HEK293T (cell line): Measurements from ENCODE around the gene MOK.

Experiments
- CTCF ChIA-PET: fragments of 350-600 bp; formaldehyde crosslinking; extraction: SDS; loops from one replicate; lab custom pipeline; 2021; ENCODE audit warnings: antibody characterized with exemption, inconsistent platforms; lab: Yijun Ruan, JAX
- POLR2A ChIA-PET: fragments of 350-600 bp; formaldehyde crosslinking; extraction: SDS; loops from one replicate; lab custom pipeline; 2020; ENCODE audit warnings: antibody characterized with exemption, inconsistent platforms; lab: Yijun Ruan, JAX
- DNase-seq: peaks from one replicate; pipeline ENCODE4 v3.0.0; 2012; ENCODE audit warnings: mixed read lengths; ENCODE audit errors: extremely low spot score
- ARNT ChIP-seq: fragments of 450-650 bp; IDR thresholded peaks from 2 replicates; pipeline ENCODE4 v1.6.1; 2017; ENCODE audit warnings: mild to moderate bottlenecking
- CTBP1 ChIP-seq: fragments of 450-650 bp; IDR thresholded peaks from 2 replicates; pipeline ENCODE4 v1.6.1; 2016; ENCODE audit warnings: borderline replicate concordance
- ELF4 ChIP-seq: fragments of 450-650 bp; IDR thresholded peaks from 2 replicates; pipeline ENCODE4 v1.6.1; 2017; ENCODE audit warnings: antibody characterized with exemption
- FOXA1 ChIP-seq: fragments of 450-650 bp; IDR thresholded peaks from 2 replicates; pipeline ENCODE4 v1.6.1; 2016; ENCODE audit warnings: mild to moderate bottlenecking
- FOXK2 ChIP-seq: fragments of 450-650 bp; IDR thresholded peaks from 2 replicates; pipeline ENCODE4 v1.6.1; 2016; ENCODE audit warnings: mild to moderate bottlenecking
- FOXM1 ChIP-seq: fragments of 450-650 bp; IDR thresholded peaks from 2 replicates; pipeline ENCODE4 v1.6.1; 2017; ENCODE audit warnings: mild to moderate bottlenecking, borderline replicate concordance
- HDGF ChIP-seq: fragments of 450-650 bp; IDR thresholded peaks from 2 replicates; pipeline ENCODE4 v1.6.1; 2017; ENCODE audit warnings: antibody characterized with exemption, borderline replicate concordance
- L3MBTL2 ChIP-seq: fragments of 450-650 bp; conservative IDR thresholded peaks from 2 replicates; pipeline ENCODE4 v1.6.1; 2016; ENCODE audit warnings: mild to moderate bottlenecking
- LEF1 ChIP-seq: fragments of 450-650 bp; IDR thresholded peaks from 2 replicates; pipeline ENCODE4 v1.6.1; 2017; ENCODE audit warnings: mild to moderate bottlenecking, borderline replicate concordance
- NFRKB ChIP-seq: fragments of 450-650 bp; IDR thresholded peaks from 2 replicates; pipeline ENCODE4 v1.6.1; 2016; ENCODE audit warnings: mild to moderate bottlenecking, moderate library complexity
- SP1 ChIP-seq: fragments of 450-650 bp; IDR thresholded peaks from 2 replicates; pipeline ENCODE4 v1.6.1; 2017
- SUZ12 ChIP-seq: fragments of 450-650 bp; IDR thresholded peaks from 2 replicates; pipeline ENCODE4 v1.6.1; 2016; ENCODE audit warnings: mild to moderate bottlenecking
- TARDBP ChIP-seq: fragments of 450-650 bp; IDR thresholded peaks from 2 replicates; pipeline ENCODE4 v1.6.1; 2016
- ZNF384 ChIP-seq: fragments of 450-650 bp; IDR thresholded peaks from 2 replicates; pipeline ENCODE4 v1.6.1; 2016
- TF ChIP-seq, protein P1 (sequence below): fragments of 450-650 bp; IDR thresholded peaks from 2 replicates; pipeline ENCODE4 v1.6.1; 2016

Gene MOK

GRCh38 chr14:102231476-102232347, 73.3 kb downstream of the MOK start:
- TF ChIP-seq FOXA1 (no peak), SUZ12 (no peak), CTBP1 (no peak), SP1 (no peak), LEF1 (no peak), ARNT (no peak), NFRKB (no peak), ELF4 (no peak), ZNF384 (no peak), HDGF (no peak), TARDBP (no peak), L3MBTL2 (no peak)
- ChIA-PET POLR2A (interaction anchor here (1.3 kb wide), 1 partner anchor 83 kb away, joined by 3 read pairs; no protein-coding TSS in a partner anchor), CTCF (interaction anchor here (0.8 to 1.3 kb wide), 2 partner anchors 82 to 86 kb away, joined by 3 read pairs; no protein-coding TSS in a partner anchor)
- DNase-seq = no peak

DNA sequence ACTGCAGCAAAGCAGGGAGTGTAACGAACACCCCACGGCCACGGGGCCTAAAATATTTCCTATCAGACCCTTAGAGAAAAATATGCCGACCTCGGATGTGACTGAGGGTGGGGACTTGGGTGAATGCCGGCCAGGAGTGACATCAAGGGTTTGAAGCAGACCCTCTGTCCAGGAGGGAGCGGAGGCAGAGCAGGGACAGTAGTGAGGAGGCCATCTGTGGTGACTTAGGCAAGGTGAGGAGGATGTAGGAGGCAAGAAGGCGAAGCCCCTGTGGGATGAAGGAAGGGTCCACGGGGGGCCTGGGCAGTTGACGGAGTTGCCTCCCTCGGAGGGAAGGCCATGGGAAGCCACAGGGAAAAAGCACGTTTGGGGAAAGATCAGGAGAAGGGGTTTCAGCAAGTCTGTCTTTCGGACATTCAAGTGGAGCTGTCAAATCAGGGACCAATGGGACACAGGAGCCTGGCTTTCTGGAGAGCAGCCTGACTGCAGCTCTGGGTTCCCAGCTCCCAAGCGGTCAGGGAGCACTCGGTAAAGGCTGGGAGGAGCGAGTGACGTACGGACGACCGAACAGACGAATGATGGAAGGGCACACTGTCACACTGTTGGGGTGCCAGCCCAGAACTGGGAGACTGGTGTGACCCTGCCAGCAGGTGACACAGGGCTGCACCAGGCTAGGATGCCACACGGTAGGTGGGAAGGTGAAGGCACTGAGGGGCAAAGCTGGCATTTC, 74.3 kb downstream of the MOK start:
- CTCF ChIA-PET = interaction anchor here (0.6 to 1.3 kb wide), 2 partner anchors 87 to 278 kb away, joined by 3 read pairs; no protein-coding TSS in a partner anchor
- no peak for DNase-seq

DNA sequence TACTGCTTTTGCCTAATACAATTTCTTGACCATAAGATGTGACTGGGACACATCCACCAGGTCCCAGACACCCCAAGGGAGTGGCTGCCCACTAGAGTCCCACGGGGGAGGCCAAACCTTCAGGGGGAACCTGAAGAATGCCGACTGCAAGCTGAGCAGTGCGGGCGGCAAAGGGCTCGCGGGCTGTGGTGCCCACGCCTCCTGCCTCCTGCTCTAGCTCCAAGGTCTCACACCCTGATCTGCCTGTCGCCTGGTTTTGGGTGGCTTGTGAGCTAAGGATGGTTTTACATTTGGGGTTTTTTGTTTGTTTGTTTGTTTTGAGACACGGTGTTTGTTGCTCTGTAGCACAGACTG, 75.2 kb downstream of the MOK start:
- POLR2A ChIA-PET = interaction anchor here (0.9 kb wide), 1 partner anchor 13 kb away, joined by 3 read pairs; no protein-coding TSS in a partner anchor
- no peak for DNase-seq
- TF ChIP-seq ELF4 (no peak), NFRKB (no peak), FOXM1 (no peak)
- CTCF ChIA-PET = interaction anchor here (0.6 kb wide), 1 partner anchor 277 kb away, joined by 3 read pairs; no protein-coding TSS in a partner anchor

More for the DNA sequence above, 74.3 kb downstream of the MOK start:
- POLR2A ChIA-PET = no interaction called here
- TF ChIP-seq LEF1 (no peak), CTBP1 (no peak)

GRCh38 chr14:102229071-102229738, 75.8 kb downstream of the MOK start:
- CTCF ChIA-PET = no interaction called here
- POLR2A ChIA-PET = interaction anchor here (0.9 kb wide), 1 partner anchor 13 kb away, joined by 3 read pairs; no protein-coding TSS in a partner anchor

GRCh38 chr14:102227184-102227964, 77.6 kb downstream of the MOK start:
- ChIA-PET POLR2A (no interaction called here), CTCF (no interaction called here)
- no peak for DNase-seq
- TF ChIP-seq CTBP1 (no peak), L3MBTL2 (no peak), ARNT (no peak), SUZ12 (no peak), FOXK2 (no peak), FOXA1 (no peak), LEF1 (no peak)

More at GRCh38 chr14:102229071-102229738, 75.8 kb downstream of the MOK start:
- no peak for DNase-seq
- TF ChIP-seq SP1 = no peak
- TF ChIP-seq ARNT = no peak
- TF ChIP-seq FOXK2 = no peak

DNA sequence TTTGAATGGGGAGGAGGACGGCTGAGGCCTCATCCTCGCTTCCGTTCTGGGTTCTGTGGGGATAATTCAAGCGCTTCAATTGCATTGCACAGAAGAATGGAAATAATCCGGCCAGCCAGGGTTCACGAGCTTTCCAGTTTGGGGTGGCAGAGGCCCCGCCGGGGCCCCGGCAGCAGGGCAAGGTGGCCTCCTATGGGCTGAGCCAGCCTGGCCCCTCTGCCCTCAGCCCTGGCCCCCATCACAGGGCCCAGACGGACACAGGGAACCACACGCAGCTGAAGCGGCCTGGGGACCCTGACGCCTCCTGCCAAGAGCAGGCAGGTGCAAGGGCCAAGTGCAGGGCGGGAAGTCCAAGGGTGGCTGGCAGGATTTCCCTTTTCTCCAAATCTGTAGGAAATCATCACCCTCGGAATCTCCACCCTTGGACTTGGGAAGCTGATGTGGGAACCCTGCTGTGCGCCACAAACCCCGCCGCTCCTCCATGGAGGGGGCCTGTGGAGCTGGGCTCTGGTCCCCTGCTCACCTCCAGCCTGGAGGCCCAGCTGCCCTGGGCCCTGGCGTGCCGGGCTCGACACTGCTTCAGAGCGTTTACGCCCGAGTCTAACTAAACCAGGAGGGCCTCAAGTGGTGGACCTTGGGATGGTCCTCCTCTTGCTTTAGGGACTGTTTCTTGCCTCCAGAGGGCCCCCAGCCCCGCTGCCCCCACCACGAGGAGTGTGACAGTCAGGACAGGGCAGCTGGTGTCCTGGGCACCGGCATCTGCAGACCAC, 78.4 kb downstream of the MOK start:
- CTCF ChIA-PET = no interaction called here
- POLR2A ChIA-PET = no interaction called here

More for the DNA sequence above, 78.4 kb downstream of the MOK start:
- DNase-seq = no peak
- no peak for TF ChIP-seq L3MBTL2
- no peak for TF ChIP-seq ELF4
- no peak for TF ChIP-seq ZNF384
- TF ChIP-seq, protein P1, sequence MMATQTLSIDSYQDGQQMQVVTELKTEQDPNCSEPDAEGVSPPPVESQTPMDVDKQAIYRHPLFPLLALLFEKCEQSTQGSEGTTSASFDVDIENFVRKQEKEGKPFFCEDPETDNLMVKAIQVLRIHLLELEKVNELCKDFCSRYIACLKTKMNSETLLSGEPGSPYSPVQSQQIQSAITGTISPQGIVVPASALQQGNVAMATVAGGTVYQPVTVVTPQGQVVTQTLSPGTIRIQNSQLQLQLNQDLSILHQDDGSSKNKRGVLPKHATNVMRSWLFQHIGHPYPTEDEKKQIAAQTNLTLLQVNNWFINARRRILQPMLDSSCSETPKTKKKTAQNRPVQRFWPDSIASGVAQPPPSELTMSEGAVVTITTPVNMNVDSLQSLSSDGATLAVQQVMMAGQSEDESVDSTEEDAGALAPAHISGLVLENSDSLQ = no peak
- no peak for TF ChIP-seq ARNT
- no peak for TF ChIP-seq FOXM1
- TF ChIP-seq CTBP1 = no peak
- no peak for TF ChIP-seq FOXK2
- TF ChIP-seq TARDBP = no peak
